HEK293T (cell line): ENCODE data around the gene FNDC11.

Source experiments
- BHLHE40 ChIP-seq: fragments of 450-650 bp; IDR thresholded peaks from 2 replicates; pipeline ENCODE4 v1.6.1; 2016; ENCODE audit warnings: mild to moderate bottlenecking, moderate library complexity, borderline replicate concordance
- SP1 ChIP-seq: fragments of 450-650 bp; IDR thresholded peaks from 2 replicates; pipeline ENCODE4 v1.6.1; 2017
- ZNF384 ChIP-seq: fragments of 450-650 bp; IDR thresholded peaks from 2 replicates; pipeline ENCODE4 v1.6.1; 2016

GRCh38 chr20:63596423-63596822 is 42.5 kb downstream of the FNDC11 start:
- TF ChIP-seq ZNF384 (no peak), SP1 (no peak), BHLHE40 (no peak)
